AG10803 (cell line): ENCODE data around the gene ANXA2.

ENCODE experiments used
- DNase-seq: peaks from one replicate; pipeline ENCODE4 v3.0.0; 2010; ENCODE audit warnings: low read depth
- H3K4me3 ChIP-seq: 2 replicates; pipeline ENCODE4 v1.5.1; 2011; ENCODE audit warnings: mild to moderate bottlenecking, low read length, control low read depth
- CTCF ChIP-seq: conservative IDR thresholded peaks from 2 replicates; pipeline ENCODE4 v1.5.1; 2011; ENCODE audit warnings: mild to moderate bottlenecking, low read length, control low read depth, inconsistent platforms

ANXA2 gene

GRCh38 chr15:60426870-60427508 is 29.2 kb upstream of the ANXA2 start:
- peak; percentile 79 for DNase-seq
- TF ChIP-seq CTCF: no peak

GRCh38 chr15:60425461-60425860 is 27.7 kb upstream of the ANXA2 start:
- TF ChIP-seq CTCF: no peak
- no peak for DNase-seq

More at GRCh38 chr15:60426870-60427508, 29.2 kb upstream of the ANXA2 start:
- H3K4me3 ChIP-seq: no peak overlapping the region

GRCh38 chr15:60424006-60424405 is 26.2 kb upstream of the ANXA2 start:
- DNase-seq: no peak
- no peak for TF ChIP-seq CTCF
- no peak overlapping the region for H3K4me3 ChIP-seq

More at GRCh38 chr15:60425461-60425860, 27.7 kb upstream of the ANXA2 start:
- H3K4me3 ChIP-seq: no peak overlapping the region

- H3K4me3 ChIP-seq: no peak overlapping the region
- no peak for TF ChIP-seq CTCF
- peak; percentile 93 for DNase-seq
These were observed 25.8 kb upstream of the ANXA2 start for GRCh38 chr15:60423537-60423936.

- no peak overlapping the region for H3K4me3 ChIP-seq
- DNase-seq: peak; percentile 70
- no peak for TF ChIP-seq CTCF
These were observed 23.8 kb upstream of the ANXA2 start for GRCh38 chr15:60421544-60421943.

GRCh38 chr15:60420203-60420716 is 22.5 kb upstream of the ANXA2 start:
- no peak for DNase-seq
- TF ChIP-seq CTCF: no peak
- H3K4me3 ChIP-seq: no peak overlapping the region

- H3K4me3 ChIP-seq: no peak overlapping the region
- no peak for TF ChIP-seq CTCF
- DNase-seq: peak; percentile 58
These were observed 22.0 kb upstream of the ANXA2 start for GRCh38 chr15:60419753-60420152.
